GM13977 (cell line): Measurements from ENCODE around the gene SBF1.

Experiments used
- DNase-seq: peaks from one replicate; pipeline ENCODE4 v3.0.0; 2012; ENCODE audit warnings: low spot score
- in situ Hi-C: fragments of 300-500 bp; cut with MboI; formaldehyde crosslinking; loops from one replicate; pipeline ENCODE4 v1.12.0; 2022; ENCODE audit warnings: low sequenced_read_pairs, low pct_unique_long_range_greater_than_20kb, mixed read lengths, inconsistent platforms; ENCODE audit not compliant: unreplicated experiment
- TF ChIP-seq, protein P1 (sequence below): IDR thresholded peaks from 2 replicates; pipeline ENCODE4 v1.5.1; 2012; ENCODE audit warnings: mild to moderate bottlenecking, control low read depth; ENCODE audit not compliant: insufficient read depth; ENCODE audit errors: extremely low read depth, missing control alignments

The SBF1 gene

DNA sequence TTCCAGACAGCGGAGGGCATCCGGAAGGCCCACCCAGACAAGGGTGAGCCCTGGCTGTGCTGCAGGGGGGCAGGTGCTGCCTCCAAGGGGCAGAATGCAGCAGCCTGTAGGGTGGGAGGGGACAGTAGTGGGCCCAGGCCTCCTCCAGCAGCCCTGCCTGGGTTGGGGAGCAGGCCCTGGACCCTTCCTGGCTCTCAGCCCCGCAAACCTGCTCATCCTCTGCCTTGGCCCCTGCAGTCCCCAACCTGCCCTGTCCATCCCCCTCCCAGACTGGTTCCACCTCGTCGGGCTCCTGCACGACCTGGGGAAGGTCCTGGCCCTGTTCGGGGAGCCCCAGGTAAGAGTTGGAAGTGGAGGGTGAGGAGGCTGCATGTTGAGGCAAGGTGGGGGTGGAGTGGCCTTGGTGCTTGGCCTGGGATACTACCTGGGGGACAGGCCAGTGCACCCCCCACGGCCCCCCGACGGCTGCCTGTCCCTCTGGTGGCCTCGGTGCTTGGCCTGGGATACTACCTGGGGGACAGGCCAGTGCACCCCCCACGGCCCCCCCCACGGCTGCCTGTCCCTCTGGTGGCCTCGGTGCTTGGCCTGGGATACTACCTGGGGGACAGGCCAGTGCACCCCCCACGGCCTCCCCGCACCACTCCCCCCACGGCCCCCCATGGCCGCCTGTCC lies 13.3 kb upstream of the SBF1 start:
- DNase-seq, result no peak
- in situ Hi-C loops, result no loop called here
- TF ChIP-seq, protein P1, sequence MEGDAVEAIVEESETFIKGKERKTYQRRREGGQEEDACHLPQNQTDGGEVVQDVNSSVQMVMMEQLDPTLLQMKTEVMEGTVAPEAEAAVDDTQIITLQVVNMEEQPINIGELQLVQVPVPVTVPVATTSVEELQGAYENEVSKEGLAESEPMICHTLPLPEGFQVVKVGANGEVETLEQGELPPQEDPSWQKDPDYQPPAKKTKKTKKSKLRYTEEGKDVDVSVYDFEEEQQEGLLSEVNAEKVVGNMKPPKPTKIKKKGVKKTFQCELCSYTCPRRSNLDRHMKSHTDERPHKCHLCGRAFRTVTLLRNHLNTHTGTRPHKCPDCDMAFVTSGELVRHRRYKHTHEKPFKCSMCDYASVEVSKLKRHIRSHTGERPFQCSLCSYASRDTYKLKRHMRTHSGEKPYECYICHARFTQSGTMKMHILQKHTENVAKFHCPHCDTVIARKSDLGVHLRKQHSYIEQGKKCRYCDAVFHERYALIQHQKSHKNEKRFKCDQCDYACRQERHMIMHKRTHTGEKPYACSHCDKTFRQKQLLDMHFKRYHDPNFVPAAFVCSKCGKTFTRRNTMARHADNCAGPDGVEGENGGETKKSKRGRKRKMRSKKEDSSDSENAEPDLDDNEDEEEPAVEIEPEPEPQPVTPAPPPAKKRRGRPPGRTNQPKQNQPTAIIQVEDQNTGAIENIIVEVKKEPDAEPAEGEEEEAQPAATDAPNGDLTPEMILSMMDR, result no peak

DNA sequence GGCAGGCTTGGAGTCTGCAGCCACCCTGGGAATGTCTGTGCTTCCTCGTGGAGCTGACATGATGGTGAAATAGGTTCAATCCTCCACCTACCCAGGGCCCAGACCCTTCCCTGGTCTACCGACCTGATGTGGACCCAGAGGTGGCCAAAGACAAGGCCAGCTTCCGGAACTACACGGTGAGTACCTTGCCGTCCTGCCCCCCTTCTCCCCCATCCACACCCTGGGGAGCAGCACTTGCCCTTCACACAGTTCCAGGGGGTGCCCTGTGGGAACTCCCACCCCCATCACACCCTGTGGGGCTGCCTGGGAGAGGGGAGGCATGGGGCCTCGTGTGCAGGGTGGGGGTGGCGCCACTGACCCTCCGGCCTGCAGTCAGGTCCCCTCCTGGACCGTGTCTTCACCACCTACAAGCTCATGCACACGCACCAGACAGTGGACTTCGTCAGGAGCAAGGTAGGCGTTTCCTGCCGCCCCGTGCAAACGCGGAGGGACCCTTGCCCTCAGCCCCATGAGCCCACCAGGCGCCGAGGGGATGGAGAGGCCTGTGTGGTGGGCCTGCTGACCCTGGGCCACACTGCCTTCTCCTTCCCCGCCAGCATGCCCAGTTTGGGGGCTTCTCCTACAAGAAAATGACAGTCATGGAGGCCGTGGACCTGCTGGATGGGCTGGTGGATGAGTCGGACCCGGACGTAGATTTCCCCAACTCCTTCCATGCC lies 12.6 kb upstream of the SBF1 start:
- DNase-seq, result no peak
- TF ChIP-seq, protein P1, result no peak
- in situ Hi-C loops, result no loop called here

DNA sequence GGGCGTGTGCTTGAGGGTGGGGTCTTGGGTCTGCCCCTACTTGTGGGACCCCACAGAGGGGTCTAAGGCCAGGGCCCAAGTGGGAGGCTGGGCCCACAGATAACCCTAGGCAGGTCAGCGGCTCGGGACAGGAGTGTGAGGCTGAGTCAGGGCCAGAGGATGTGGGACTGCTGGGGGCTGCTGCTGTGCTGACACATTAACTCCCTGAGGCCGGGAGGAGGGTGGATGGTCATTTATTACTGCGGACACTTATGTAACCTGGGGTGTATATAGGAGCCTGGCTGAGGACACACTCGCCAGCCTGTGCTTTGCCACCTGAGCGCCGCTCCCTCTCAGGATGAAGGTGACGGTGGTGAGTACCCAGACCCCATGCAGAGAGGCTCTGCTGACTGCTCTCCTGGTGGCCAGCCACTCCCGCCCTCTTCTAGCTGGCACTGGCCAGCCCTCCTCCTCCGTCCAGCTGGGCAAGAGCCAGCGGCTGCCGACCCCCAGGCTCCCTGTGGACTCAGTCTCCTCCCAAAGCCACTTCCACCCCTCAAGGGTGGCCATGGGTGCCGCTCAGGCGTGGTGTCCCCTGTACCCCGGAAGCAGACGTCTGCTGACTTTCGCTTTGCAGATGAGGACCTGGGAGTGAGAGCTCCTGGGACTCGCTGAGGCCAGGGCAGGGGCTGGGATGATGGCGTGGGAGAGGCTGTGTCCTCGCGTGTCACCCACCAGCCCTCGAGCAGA lies 11.9 kb upstream of the SBF1 start, which contains the start of gene MIOX:
TSS of gene MIOX (plus strand) at position 299 of the 729 bp plus-strand sequence. CDS start at position 338, 39 bp downstream.
- TF ChIP-seq, protein P1, result no peak
- in situ Hi-C loops, result no loop called here
- DNase-seq, result no peak

DNA sequence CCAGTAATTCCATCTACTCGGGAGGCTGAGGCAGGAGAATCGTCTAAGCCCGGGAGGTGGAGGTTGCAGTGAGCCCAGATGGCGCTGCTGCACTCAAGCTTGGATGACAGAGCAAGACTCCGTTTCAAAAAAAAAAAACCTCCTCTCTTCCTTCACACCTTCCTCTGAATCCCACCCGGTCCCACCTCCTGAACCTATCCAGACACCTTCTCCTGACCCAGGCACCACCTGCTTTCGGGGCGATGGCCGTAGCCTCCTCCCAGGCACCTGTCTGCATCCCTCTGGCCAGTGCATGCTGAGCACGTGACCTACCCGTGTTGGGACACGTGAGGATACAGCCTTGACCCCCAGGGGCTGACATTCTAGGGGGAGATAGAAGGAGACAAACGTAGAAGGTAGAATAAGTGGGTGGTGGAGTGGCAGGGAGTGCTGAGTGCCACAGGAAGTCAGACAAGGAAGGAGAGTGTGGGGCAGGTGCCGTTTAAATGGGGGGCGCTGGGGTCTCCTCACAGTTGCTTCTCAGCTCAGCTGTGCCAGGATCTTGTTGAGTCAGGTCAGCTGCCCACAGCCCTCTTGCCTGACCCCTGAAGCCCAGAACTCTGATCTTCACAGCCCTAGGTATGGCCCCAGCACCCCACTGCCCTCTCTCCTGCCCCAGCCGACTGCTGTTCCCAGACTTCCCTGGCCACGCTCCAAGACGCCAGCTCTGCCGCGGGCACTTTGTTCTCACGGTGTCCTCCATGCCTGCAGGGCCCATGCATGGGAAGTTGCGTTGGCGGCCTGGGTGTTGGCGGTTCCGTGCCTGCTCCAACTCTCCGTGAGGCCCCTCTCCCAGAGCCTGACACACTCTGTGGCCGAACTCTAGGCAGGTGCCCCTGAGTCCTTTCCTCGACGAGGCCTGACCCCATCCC lies 10.6 kb upstream of the SBF1 start:
- in situ Hi-C loops, result no loop called here
- no peak for DNase-seq
- TF ChIP-seq, protein P1, result no peak

DNA sequence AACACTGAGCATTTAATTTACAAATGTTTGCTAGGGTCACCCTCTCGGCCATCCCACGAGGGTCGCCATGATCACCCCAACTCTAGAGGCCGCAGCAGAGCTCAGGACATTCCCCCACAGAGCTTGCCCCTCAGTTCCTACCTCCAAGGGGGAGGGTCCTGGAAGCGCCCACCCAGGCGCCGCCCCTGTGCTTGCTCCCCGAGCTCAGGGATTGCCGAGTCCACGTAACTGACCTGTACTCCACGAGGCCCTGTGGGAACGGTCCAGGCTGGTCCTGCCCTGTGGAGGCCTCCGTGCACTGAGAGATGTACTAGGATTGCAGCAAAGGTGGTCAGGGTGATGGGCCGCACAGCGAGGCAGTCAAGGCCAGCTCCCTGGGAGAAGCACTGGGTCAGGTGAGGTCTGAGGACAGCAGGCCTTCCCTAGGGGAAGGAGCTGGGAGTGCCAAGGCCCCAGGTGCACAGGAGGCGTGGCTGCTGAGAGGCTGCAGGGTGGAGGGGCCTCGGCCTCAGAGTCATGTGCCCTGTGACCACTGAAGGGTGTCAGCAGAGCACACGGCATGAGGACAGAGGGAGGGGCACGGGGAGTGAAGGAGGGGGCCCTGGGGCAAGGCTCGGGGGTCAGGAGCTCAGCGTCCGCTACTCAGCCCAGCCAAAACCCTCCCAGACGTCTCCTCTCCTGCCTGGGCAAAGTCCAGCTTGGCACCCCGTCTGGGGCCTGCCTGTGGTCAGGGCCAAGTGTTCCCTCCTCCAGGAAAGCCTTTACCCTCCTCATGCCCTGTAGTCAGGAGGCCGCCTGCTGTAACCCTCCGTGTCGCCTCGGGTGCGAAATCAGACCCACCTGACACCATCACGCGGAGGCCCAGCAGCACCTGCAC lies 9.4 kb upstream of the SBF1 start:
- in situ Hi-C loops, result no loop called here
- TF ChIP-seq, protein P1, result no peak
- DNase-seq, result no peak
